Pons (tissue), 1 donor: Measurements from ENCODE around the gene SDHB.

Experiments used
- DNase-seq: peaks from one replicate; pipeline ENCODE4 v3.0.0-alpha.2; 2016; ENCODE audit warnings: low spot score

SDHB gene

DNA sequence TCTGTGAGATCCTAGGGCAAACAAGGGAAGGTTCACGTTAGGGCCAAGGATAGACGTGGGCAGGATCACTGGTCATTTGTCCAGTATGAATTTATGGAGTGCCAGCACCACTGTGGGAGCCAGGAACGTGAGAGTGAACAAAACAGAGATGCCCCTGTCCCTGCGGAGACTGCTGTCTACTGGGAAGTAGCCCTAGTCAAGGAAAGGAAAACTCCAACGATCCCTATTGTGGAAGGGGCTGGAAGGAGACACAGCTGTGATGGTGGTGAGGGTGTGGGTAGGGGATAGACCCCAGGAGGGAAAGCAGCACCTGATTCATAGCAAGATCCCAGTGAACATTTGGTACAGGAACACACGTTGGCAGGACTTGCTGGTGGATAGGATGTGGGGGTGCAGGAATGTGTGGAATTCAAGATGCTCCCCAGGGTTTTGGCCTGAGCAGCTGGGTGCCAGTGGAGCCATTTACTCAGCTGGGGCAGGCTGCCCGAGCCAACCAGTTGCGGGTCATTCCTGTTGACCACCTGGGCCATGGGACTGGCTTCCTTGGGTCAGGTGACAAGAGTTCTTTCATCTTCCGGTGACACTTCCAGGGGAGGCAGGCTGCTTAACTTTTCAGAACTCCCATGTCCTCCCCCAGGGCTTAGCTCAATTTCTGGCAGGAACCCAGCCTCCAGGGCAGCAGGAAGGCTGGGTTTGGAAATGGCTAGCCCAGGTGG, 40.9 kb downstream of the SDHB start:
- DNase-seq, result no peak

DNA sequence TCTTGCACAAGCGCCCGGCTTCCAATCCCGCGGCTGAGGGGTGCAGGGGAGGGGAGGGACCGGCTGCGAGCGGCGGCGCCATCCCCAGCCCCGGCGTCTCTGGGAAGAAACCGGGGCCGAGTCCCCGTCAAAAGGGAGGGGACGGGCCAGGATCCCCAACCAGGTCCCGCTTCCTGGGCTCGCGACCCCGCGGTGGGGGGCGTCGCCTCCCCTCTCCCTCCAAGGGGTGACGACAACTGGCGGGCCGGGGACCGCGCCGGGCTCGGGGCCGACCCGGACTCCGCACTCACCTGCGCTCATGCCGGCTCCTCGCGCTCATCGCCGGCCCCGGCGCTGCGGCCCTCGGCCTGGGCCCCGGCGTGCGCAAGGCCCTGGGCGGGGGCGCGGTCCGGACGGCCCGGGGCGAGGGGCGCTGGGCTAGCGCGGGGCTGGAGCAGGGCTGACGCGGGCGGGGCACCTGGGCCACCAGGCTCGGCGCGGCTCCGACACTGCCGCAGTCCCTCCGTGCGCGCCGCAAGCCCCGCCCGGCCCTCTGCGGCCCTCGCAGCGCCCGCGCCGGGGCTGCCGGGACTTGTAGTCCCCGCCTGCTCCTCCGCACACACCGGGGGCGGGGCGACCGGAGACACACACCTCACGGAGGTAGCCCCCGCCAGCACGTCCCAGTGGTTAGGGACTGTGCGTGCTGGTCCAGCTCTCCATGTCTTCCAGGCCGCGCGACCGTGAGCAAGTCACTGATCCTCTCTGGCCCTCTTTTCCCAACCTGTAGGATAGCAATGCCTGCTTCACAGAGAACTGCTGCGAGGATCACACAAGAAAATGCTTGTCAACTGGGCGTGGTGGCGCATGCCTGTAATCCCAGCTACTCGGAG, 42.2 kb downstream of the SDHB start, which contains the start of gene ATP13A2:
TSS of gene ATP13A2 (minus strand) at position 490 of the 869 bp plus-strand sequence. CDS start at position 300, 190 bp downstream.
- peak; percentile 80 for DNase-seq

DNA sequence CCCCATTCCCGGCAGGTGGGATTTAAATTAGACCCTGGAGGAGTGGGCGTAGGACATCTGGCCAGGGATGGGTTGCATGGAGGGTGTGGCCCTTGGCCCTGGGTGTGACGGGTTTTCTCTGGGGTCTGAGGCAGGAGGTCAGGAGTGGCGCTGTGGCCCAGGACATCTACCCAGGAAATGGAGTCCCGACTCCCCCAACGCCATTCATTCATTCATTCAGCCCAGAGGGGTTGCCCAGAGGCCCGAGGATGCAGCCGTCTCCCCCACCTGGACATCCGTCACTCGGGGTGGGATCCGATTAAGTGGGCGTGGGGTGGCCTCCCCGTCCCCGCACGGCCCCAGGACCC, 42.8 kb downstream of the SDHB start:
- DNase-seq, result no peak

DNA sequence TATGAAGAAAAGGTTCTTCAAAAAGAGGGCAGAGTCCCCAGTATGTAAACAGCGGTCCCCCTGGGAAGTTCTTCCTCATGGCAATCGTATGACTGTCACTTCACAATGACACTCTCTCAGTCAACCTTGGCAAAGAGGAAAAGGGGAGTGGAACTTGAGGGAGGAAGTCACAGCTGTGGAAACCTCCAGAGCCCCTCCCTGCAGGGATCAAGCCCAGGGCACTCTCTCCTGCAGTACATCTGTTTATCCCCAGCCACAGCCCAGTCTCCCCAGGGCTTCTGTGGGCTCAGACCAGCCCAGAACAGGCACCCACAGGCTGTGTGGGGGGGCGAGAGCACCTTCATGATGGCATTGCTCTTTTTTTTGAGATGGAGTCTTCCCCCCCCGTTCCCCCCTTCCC, 44.1 kb downstream of the SDHB start:
- DNase-seq, result no peak

DNA sequence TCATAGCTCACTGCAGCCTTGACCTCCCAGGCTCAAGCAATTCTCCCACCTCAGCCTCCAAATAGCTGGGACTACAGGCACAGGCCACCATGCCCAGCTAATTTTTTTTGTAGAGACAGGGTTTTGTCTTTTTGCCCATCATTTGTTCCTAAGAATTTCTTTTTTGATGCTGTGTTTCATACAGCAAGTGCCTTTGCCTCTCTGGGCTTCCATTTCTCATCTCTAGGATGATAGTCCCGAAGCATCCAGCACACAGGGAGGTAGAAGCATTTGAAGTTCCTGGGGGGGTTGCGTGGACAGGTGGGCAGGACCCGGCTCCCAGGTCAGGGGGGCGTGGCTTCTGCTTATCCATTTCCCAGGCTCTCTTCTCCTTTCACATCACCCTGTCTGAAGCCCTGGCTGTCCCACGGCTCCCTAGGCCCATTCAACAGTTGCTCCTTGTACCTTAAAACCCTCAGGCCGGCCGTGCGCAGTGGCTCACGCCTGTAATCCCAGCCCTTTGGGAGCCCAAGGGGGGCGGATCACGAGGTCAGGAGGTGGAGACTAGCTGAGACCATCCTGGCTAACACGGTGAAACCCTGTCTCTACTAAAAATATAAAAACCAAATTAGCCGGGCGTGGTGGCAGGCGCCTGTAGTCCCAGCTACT, 45.5 kb downstream of the SDHB start:
- no peak for DNase-seq

DNA sequence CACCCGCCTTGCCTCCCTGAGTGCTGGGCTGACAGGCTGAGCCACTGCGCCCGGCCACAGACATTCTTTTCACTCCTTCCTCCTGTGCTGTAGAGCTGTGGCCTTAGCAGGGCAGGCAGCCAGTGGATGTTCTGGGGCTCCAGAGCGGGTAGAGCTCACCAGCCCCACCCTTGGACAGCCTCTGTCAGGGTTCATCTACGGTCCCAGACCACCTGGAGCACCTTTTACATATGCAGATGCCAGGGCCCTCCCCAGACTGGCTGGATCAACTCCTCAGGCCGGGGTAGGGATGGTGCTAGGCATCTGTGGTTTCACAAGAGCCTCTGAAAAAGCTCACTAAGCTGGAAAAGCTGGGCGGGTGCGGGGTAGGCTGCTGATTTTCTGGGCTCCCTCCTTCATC, 46.7 kb downstream of the SDHB start:
- DNase-seq, result no peak

DNA sequence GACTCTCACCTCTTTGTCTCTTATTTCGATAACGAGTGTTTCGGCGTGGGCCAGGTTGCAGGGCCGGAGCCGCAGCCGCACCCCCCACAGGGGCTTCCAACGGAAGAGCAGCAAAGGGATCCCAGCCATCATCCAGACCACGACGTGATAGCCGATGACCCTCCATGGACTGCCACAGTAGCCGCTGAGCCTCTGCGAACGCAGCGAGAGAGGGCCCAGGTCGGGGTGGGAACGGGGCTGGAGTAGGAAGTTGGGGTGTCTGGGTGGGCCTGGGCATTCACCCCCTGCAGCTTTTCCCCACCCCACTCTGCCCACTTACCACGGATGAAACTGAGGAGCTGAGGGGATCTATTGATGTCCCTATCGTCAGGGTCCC, 48.5 kb downstream of the SDHB start:
- no peak for DNase-seq

DNA sequence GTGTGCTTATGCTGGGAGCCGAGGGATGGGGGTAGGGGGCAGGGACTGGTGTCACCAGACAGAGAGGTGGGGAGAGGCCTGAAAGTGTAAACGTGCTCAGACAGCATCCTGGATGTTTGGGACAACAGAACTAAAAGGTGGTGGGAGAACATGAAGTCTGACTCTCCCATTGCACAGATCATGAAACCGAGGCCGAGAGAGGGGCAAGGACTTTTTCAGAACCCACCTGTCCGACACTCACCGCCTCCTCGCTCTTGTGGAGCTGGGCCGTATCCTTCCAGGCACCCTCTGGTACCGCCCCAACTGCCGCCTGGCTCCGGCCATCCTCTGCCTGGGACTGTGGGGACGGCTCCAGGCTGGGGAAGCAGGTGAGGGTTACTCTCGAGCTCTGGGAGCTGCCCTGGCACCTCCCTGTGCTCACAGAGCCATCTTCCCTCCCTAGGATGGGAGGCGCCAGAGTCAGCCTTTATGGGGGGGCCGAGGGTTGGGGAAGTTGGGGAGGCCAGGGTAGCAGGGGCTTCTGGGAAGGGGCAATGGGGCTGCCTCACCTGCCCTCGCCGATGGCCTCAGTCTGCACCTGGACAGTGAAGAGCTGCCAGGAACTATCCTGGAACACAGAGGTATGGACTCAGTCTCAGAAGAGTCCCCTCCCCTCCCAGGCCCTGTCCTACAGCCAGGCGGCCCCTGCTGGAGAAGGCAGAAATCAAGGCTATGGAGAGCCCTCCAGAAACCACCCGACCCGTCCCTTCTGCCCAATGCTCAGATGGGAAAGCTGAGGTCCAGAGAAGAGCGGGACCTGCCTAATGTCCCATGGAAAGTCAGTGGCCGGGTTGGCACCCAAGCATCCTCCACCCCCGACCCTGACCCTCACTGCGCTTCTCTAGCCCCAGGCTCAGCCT, 49.1 kb downstream of the SDHB start:
- DNase-seq, result no peak

DNA sequence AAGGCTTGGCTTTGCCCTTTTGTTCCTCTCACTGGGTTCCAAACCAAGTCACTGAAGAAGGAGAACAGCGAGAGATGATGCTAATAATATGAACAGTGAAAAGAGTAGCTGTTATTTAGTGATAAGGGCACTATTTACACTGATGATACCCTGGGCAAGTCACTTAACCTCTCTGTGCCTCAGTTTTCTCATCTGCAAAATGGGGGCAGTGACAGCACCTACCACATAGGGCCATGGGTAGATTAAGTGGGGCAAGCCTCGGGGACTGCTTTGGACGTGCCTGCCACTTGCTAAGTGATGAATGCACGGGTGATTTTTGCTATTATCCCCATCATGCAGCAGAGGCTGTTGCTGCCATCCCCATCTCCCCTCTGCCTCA, 51.3 kb downstream of the SDHB start:
- no peak for DNase-seq

DNA sequence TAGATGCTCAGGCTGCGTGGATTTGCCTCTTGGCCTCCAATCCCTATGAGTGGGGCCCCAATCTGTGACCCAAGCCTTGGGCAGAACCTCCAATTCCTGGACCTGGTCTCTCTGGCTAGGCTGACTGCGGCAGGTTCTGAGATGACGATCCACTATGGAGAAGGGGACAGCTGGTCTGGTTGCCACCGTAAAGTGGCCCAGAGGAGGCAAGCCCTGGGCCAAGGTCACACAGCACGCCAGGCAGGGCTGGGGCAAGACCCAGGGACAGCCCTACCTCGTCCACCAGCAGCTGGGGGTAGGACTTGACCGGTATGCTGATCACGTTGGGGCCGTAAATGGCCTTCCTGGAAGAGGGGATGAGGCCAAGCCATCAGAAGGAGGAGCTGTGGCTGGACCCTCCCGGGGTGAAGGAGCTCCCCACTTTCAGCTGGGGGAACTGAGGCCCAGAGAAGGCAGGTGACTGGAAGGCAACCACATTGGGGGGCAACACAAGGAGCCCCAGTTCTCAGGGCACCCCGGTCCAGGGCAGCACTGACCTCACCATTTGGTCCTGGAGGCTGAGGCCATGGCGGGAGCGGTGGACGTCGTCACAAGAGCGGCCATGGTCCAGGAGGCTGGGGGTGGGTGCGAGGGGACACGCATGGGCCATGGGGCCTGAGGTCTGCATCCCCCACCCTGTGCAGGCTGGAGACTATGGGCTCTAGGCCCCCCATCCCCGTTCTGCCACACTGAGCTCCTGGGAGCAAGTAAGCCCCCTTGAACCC, 51.9 kb downstream of the SDHB start:
- no peak for DNase-seq

DNA sequence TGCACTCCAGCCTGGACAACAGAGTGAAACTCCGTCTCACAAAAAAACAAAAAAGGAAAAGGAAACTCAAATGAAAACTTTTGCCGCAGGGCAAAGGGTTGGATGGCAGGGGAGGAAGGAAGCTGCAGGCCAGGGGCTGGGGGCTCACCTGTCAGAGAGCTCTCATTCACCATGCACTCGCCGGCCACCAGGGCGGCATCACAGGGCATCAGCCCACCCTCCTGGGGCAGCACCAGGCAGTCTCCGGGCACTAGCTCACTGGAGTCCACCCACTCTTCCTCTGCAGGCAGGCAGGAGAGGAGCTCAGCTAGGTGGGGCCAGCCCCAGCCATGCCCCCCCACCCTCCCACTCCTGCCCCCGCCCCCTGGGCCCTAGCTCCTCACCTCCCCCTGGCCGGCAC, 54.0 kb downstream of the SDHB start:
- DNase-seq, result no peak

DNA sequence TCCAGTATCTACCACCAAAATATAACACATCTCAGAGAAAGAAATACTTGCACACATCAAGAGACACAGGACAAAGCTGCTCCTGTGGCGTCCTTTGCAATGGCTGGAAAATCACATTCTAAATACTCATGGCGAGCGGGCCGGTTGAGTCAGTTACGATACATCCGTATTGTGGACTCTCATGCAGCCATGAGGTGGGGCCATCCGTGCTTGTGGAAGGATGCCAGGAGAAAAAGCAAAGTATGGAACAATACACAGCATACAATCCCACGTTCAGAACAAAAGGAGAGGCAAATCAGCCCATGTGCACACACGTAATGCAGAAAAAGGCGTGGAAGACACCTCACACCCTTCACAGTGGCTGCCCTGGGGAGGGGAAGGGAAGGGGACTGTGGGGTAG, 55.2 kb downstream of the SDHB start:
- DNase-seq, result no peak

DNA sequence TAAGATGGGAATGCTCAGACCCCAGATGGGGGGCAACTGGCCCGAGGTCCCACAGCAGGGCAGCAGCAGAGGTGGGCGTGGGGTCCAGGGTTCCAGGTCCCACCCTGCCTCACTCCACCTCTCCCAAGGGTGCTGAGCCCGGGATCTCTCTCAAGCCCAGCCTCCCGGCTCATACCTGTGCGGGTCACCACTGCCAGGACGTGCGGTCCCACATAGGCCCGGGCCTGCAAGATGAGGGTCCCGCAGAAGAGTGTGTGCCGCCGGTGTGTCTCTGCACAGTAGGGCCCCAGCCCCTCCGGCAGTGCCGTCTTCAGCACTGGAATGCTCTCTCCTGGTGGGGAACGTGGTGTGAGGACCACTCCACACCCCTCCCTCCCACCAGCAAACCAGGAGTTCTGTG, 57.0 kb downstream of the SDHB start:
- DNase-seq, result no peak

DNA sequence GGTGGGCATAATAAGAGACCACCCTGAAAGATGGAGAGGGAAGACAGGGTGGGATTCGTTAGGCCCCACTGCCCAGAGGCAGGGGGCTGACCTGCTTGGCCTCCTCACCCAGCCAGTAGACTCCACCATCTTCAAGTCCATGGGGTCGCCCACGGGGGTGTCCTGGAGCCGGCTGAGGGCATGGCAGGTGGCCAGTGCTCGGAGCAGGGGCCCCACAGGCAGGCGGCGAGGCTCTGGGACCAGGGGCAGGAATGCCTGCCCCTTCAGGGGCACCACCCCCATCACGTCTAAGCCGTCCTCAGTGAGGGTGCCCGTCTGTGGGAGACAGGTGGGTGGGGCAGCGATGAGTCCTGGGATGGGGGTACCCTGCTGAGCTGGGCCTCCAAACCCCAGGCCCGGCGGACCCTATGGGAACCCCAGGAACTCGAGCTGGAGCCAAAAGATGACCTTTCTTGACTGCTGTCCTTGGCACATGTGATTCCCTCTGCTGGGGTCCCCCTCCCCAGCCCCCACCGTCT, 60.3 kb downstream of the SDHB start:
- no peak for DNase-seq

DNA sequence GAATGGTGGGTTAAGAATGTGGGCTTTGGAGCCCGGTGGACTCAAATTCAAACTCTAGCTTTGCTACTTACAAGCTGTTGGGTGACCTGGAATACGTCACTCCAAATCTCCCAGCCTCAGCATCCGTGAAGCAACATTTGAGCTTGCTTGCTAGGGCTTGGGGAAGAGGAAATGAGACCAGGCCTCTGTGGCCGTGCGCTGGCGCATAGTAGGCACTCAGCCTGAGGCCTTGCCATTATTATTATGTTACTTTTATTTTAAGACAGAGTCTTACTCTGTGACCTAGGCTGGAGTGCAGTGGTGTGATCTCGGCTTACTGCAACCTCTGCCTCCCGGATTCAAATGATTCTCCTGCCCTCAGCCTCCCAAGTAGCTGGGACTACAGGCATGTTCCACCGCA, 61.2 kb downstream of the SDHB start:
- no peak for DNase-seq

DNA sequence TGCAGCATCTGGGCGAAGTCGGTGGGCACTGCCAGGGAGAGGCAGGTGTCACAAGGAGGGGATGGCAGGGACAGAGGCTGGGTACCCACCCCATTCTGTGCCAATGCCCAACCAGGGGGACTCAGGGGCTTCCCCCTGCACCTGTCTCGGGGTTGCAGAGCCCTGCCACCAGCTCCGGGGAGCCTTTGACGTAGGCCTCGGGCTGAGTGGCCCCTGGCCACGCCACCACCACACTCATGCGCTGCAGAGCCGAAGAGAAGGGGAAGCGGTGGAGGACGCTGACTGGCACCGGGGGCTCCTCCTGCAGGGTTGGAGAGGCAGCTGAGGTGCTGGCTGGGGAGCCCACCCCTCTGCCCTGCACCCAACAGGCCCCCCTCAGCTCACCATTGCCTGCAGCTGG, 61.7 kb downstream of the SDHB start:
- DNase-seq, result no peak

DNA sequence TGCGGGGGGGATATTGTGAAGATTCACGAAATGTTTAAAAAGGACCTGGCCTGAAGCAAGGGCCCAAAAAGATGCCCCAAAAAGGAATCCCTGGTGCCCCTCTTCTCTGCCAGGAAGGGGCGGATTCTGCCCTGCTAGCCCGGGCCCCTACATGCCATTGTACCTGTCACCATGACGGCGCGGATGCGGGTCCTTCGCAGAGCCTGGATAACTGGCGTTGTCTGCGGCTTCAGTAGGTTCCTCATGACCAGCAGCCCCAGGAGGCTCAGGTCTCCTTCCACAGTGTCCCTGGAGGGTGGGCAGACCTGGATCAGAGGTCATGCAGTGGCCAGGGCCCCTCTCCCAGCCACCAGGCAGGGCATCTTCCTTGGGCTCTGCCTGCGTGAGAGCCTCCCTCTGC, 62.3 kb downstream of the SDHB start:
- no peak for DNase-seq

DNA sequence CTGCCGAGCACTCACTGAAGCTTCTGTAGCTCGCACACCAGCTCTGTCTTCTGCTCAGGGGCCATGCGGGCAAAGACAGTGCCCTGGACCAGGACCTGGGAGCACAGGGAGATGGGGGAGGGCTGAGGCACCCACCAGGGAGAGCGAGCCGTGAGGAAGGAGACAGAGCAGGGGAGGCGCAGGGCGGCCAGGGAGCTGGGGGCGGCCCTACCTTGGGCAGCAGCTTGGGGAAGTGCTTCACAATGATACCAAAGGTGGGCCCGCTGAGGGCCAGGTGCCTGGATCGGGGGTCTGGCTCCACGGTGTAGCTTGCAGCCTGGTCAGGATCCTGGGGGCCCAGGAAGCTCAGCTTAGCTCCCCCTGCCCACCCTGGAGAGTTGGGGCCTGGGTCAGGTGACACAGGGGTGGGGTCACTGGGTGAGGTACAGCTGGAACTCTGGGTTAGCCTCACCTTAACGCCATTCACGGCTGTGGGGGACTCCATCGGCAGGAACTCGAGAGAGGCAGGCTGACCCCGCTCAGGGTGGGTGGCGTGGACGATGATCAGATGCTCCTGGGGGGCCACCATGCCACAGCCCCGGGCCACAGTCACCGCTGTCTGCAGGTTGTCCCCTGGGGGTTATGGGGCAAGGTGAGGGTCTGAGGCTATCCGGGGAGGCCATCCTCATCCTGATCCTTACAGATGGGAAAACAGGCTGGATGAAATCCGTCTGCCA, 64.0 kb downstream of the SDHB start:
- no peak for DNase-seq

DNA sequence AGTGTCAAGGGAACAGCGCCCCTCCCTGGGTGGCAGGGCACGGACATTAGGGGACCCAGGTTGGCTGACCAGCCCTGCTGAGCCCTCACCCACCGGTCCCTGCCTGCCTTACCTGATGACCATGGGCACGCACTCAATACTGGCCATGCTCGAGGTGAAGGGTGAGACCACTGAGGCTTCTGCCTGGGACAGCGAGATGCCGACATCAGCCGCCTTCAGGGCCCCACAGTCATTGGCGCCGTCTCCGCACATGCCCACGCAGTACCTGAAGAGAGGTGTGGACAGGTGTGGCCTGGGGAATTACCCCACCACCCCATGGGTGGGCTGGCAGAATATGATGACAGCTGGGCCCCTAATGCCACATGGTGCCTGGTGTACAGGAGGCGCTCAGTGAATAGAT, 65.6 kb downstream of the SDHB start:
- DNase-seq, result no peak

DNA sequence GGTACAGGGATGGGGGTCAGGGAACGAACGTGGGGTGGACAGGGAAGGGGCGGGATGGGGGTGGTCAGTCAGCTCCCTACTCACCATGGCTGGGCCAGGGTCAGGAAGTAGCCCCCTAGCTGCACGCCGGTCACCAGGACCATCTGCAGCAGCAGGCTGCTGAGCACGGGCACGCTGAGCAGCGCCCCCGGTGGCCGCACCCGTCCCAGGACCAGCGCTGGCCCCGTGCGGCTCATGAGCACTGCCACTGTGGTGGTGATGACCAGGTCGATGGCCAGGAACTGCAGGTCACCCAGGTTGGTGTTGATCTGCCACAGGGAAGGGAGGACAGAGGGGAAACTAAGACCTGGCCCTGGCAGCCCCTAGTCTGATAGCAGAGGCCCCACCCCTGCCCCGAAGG, 66.9 kb downstream of the SDHB start:
- DNase-seq, result no peak
